Renal cortical epithelial cell (primary cell): ENCODE measurements around the gene CENPVL2. TPM values are rescaled to one million over a fixed set of nuclear protein-coding genes. Genes with fewer than 3 reads are reported as not detected.
"Not testable (repeated sequence)": the region's sequence is repeated elsewhere in the genome, so short reads cannot be mapped to it uniquely, and the experiment has no call there.

ENCODE experiments used
- DNase-seq: peaks from one replicate; pipeline ENCODE4 v3.0.0-alpha.2; 2011; ENCODE audit warnings: low read depth
- total RNA-seq: library from RNA; depleted of rRNA; stranded (reverse); fragments of >200 nt; gene quantifications from 2 replicates; pipeline ENCODE4 v1.2.3, GENCODE V29; 2014

CENPVL2 gene
- total RNA-seq = not detected in 2 replicates

DNA sequence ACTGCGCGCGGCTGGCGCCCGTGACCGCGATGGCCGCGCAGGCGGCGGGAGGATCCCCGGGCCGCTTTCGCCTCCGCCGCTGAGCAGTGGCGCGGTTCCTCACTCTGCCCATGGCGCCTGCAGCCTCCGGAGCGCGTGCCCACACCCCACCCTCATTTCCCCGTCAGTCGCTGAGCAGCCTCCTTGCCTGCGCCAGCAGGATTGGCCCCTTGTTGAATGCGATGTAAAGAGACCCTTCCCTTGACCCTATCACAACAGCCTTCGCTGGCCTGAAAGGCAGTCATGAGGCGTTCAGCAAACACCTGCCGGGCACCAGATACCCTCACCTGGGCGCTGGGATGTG lies at the start of gene CENPVL2:
Gene CENPVL2, minus strand, starts transcription at position 112 of the 343 bp plus-strand sequence. Its CDS starts 0 bp downstream, at position 112.
- DNase-seq = not testable (repeated sequence)

DNA sequence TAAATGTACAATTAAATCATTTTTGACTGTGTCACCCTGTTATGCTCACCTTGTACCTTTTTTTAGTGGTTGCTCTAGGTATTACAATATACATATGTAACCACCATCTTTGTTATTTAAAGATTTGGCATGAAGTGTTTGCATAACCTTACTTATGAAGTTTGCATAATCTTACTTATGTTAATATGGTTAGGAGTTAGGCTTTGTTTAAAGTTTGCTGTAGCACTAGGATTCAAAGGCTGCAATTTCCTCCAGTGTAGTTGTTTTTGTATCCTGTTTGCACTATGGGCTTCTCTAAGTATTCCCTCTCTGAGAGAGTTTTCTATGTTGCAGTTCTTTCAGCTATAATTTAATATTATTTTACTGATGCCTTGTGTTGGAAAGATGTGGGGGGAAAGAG lies 45.6 kb upstream of the CENPVL2 start:
- no peak for DNase-seq

DNA sequence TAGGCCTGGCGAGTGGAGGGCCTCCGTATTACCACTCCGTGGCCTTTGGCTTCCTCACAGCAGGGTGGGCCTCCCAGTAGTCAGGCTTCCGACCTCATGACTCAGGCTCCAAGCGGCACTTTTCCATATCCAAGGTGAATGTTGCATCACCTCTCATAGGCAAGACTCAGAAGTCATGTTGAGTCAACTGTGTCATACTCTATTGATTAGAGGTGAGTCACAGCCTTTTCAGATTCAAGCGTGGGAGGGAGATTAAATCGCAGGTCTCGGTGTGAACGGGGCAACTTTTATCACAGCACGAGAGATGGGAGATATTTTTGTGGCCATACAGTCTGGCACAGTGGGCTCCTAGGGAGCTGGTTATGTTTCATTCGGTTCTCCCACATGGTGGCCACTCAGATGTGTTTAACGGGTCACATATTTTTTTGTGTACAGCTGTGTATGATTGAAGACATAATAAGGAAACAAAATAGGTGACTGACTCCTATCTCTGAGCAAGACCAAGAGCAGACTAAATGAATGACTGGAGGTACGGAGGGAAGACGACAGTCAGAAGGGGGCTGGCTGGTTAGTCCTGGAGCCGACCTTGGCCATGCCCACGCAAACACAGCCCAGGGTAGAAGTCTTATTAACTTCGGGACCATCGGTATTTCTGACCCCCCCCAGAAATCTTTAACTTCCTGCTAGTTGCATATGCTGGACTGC lies 30.5 kb upstream of the CENPVL2 start:
- not testable (repeated sequence) for DNase-seq

DNA sequence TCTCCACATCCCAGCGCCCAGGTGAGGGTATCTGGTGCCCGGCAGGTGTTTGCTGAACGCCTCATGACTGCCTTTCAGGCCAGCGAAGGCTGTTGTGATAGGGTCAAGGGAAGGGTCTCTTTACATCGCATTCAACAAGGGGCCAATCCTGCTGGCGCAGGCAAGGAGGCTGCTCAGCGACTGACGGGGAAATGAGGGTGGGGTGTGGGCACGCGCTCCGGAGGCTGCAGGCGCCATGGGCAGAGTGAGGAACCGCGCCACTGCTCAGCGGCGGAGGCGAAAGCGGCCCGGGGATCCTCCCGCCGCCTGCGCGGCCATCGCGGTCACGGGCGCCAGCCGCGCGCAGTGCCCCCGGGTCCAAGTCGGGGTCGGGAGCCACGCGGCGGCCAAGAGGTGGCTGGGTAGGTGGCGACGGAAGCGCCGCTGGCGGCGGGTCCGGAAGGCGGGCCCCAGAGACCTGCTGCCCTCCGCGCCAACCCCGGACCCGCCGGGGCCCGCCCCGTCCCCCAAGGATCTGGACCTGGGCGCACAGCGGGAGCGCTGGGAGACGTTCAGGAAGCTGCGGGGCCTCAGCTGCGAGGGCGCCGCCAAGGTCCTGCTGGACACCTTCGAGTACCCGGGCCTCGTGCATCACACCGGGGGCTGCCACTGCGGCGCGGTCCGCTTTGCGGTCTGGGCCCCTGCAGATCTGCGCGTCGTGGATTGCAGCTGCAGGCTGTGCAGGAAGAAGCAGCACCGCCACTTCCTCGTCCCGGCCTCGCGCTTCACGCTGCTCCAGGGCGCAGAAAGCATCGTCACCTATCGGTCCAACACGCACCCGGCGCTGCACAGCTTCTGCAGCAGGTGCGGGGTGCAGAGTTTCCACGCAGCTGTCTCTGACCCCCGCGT lies 27.9 kb upstream of the CENPVL2 start, which contains the start of gene CENPVL1:
Gene CENPVL1, plus strand, starts transcription at position 236 of the 888 bp plus-strand sequence. Its CDS starts 0 bp downstream, at position 236.
- DNase-seq = not testable (repeated sequence)

DNA sequence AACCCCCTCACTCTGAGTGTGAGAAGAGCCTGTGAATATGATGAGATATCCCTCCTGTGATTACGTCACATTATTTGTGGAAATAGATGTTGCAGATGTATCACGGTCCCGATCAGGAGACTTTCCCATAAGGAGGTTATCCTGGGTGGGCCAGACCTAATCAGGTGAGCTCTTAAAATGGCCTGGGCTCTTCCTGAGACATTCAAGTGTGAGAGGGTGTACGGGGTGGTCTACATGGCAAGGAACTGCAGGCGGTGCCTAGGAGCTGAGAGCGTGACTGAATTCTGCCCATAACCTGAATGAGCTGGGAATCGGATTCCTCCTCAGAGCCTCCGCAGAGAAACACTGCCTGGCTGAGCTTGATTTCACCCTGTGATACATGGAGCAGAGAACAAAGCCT lies 14.8 kb upstream of the CENPVL2 start:
- no peak for DNase-seq

DNA sequence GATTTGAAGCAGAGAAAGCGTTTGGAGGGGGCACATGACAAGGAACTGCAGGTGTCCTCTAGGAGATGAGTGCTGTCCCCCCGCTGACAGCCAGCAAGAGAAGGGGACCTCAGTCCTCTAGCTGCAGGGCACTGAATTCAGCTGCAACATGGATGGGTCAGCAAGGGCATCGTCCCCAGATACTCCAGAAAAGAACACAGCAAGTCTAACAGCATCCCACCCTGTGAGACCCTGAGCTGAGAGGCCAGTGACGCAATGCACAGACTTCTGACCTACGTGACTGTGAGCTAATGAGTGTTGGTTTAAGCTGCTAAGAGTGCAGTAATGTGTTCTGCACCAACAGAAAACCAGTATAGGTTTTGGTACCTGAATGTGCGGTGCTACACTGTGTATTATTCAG lies 11.6 kb upstream of the CENPVL2 start:
- no peak for DNase-seq

DNA sequence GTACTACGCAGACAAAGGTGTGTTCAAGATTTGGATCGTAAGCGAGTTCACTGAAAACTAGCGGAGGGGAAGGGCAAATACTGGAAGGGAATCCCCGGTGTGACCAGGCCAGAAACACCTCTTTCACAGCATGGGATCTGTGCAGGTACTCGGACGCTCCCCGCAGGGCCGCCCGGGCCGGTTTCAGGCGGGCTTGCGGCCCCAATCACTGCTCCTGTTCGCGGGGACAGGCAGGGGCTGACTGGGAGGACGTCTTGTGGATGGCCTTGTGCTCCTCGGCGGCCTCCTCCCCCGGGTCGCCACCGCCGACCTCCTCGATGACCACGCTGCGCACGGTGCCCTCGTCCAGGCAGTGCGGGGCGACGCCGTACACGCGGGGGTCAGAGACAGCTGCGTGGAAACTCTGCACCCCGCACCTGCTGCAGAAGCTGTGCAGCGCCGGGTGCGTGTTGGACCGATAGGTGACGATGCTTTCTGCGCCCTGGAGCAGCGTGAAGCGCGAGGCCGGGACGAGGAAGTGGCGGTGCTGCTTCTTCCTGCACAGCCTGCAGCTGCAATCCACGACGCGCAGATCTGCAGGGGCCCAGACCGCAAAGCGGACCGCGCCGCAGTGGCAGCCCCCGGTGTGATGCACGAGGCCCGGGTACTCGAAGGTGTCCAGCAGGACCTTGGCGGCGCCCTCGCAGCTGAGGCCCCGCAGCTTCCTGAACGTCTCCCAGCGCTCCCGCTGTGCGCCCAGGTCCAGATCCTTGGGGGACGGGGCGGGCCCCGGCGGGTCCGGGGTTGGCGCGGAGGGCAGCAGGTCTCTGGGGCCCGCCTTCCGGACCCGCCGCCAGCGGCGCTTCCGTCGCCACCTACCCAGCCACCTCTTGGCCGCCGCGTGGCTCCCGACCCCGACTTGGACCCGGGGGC lies 567 bp downstream of the CENPVL2 start:
- DNase-seq = not testable (repeated sequence)

DNA sequence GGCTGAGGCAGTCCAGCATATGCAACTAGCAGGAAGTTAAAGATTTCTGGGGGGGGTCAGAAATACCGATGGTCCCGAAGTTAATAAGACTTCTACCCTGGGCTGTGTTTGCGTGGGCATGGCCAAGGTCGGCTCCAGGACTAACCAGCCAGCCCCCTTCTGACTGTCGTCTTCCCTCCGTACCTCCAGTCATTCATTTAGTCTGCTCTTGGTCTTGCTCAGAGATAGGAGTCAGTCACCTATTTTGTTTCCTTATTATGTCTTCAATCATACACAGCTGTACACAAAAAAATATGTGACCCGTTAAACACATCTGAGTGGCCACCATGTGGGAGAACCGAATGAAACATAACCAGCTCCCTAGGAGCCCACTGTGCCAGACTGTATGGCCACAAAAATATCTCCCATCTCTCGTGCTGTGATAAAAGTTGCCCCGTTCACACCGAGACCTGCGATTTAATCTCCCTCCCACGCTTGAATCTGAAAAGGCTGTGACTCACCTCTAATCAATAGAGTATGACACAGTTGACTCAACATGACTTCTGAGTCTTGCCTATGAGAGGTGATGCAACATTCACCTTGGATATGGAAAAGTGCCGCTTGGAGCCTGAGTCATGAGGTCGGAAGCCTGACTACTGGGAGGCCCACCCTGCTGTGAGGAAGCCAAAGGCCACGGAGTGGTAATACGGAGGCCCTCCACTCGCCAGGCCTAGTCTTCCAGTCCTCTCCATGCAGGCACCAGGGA lies 2.8 kb downstream of the CENPVL2 start:
- DNase-seq = not testable (repeated sequence)

DNA sequence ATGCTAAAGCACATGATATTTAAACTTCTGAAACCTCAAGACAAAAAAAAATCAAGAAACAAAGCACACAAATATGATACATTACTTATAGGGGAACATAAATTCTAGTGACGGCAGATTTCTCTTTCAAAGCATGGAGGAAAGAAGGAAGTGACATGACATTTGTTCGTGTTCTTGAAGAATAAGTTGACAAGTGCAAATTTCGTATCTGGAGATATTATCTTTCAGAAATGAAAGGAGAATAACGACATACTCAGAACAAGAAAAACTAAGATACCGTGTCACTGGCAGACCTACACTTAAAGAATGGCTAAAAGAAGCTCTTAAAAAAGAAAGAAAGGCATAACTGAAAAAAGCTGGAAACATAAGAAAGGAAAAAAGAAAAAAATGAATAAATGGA lies 16.6 kb downstream of the CENPVL2 start:
- no peak for DNase-seq

DNA sequence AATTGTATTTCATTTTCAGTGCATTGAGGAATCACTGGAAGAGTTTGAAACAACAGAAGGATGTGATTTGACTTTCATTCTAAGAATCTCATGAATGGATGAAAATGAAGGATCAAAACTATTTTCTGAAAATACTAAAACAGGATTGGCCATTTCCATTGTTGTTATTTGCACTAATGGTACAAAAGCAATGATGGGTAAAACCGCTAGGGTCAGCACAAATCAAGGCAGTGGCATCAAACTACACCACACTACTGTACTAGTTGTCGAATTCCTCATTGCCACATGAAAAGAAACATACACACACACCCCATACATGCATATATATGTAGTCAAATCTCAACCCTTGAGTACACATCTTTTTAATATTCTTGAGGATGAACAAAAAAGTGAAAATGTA lies 39.3 kb downstream of the CENPVL2 start:
- DNase-seq = no peak

DNA sequence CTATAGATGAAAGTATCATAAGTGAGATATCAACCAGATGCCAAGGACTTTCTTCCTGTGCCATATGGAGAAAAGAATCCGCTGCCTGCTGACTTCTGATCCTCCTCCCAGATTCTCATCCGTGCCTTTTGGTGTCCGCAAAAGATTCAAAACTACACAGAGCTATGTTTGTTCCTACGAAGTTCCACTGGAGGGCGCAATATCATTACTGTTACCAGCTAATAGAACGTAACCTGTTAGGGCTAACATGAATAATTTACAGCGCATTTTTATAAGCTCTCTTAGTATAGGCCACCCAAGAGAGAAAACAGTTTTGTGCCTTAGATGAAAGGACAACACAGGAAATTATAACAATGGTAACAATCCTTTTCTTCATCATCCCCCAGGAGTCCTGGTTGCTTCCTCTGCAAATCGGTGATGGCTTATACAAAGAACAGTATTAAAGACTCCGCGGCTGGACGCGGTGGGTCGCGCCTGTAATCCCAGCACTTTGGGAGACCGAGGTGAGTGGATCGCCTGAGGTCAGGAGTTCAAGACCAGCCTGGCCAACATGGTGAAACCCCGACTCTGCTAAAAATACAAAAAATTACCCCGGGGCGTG lies 41.1 kb downstream of the CENPVL2 start:
- DNase-seq = peak; percentile 35

DNA sequence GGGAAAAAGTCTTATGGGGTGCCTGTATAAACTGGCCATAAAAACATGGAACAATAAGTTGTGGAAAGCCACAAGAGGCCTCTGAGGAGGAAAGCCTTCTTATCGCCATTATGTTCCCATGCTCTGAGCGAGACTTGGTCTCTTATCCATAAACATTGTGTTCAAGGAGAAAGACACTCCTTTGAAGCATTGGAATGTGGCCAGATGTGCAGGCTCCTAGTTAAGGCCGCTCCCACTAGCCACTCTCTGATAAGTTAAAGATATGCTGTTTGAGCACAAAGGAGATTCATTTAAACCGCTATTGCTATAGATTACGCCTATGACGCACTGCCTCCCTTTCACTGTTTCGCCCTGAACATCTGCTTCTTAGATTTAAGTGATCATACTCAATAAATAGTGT lies 46.1 kb downstream of the CENPVL2 start:
- not testable (repeated sequence) for DNase-seq

Other genes starting within 250 kb of the CENPVL2 start
- 1.7 and 3.3 TPM in 2 replicates for gene NUDT11, start 186.2 kb downstream of the CENPVL2 start, total RNA-seq
- gene CENPVL3, start 63.9 kb downstream of the CENPVL2 start, total RNA-seq = 0.10 TPM in 1 of 2 replicates, not detected in the other
- not detected in 2 replicates for gene CENPVL1, start 27.7 kb upstream of the CENPVL2 start, total RNA-seq
- 4.3 and 15.5 TPM in 2 replicates for gene GSPT2, start 60.6 kb upstream of the CENPVL2 start, total RNA-seq
- gene MAGED1, start 210.8 kb upstream of the CENPVL2 start, total RNA-seq = 61.8 and 148 TPM in 2 replicates